Non-pigmented ciliary epithelial cell (primary cell): ENCODE results near the gene CCNL1.

Experiments
- DNase-seq: peaks from one replicate; pipeline ENCODE4 v3.0.0-alpha.2; 2010; ENCODE audit warnings: low read depth

CCNL1 gene

DNA sequence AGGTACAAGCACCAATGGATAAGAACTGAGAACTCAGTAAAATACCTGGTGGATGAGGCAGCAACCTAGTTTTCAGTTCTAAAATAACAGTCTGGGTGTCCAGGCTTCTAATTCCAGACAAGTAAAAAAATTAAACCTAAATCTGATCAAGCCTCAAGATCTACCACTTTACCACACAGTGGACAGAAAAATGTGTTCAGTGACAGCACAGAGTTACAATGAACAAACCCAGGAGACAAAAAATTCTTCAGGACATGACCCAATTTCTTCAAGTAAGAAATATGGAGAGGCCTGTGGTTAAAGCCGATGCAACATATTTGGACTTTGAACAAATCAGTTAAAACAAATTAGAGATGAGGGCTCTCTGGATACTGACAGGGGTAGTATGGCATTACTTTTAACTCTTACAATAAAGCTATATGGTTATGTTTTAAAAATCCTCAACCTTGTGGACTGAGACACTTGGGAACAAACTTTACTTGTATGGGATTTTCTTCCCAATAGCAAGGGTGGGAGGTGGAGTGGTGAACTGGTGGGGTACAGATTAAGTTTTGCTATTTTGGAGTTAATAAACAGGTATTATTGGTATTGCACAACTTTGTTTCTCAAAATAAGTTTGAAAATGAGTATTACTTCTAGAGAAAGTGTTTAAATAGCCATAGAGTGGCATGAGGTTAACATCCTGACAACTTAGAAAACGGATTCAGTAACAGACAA, 14.2 kb downstream of the CCNL1 start:
- DNase-seq: no peak

DNA sequence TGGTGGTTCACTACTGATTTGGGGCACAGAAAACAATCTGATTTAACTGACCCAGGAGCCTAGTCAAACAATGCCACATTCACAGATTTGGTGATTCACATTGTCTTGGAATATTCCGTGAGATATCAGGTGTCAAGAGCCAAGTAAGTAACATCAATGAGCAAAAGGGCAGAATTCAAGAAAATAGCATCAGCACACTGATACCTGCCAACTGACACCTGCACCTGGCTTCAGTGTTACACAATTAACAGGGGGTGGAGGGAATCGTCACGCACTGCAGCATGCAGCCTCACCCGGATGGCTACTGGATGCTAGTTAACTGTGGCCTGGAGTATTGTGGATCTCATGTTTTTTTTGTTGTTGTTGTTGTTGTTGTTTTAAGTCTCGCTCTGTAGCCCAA, 17.6 kb downstream of the CCNL1 start:
- no peak for DNase-seq

DNA sequence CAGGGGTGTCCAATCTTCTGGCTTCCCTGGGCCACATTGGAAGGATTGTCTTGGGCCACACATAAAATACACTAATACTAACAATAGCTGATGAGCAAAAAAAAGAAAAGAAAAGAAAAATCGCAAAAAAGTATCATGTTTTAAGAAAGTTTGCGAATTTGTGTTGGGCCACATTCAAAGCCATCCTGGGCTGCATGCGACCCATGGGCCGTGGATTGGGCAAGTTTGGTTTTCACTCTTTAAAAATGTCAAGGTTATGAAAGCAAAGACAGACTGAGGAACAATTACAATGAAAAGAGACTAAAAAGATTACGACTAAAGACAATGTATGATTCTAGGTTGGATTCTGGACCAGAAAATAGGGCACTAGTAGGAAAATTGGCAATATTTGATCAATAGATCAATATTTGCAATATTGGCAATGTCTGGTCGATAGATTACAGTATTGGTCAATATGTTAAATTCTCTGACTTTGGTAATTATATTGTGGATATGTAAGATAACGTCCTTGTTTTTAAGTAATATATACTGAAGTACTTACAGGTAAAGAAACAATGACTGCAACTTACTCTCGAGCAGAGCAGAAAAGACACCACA, 19.9 kb downstream of the CCNL1 start:
- no peak for DNase-seq

DNA sequence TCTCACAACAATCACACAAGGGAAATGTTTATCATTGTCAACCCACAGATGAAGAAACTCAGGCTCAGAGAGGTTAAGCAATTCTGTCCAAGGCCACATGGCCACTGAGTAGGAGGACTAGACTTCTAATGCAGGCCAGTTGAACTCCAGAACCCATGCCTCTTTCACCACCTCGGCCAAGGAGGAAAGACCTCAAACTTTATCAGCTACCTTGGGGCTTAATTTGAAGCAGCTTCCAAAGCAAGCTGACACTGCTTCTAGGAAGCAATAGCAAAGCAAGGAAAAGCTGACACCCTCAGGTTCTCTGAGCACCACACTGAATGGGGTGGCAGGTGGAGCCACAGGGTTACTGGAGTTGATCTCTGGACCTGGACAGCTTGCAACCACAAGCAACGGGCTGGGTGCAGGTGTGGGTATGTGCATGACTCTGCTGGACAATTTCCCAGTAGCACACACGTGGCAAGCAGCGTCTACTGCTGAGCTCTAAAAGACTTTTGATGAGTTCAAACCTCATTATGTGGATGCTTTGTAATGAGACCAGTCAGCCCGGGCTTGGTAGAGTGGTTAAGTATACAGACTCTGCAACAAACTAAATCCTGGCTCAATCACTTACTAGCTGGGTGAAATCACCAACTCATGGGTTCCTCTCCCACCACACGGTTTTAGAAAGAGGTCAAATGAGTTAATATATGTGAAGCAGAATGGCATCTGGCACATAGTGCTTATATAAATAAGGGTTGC, 23.1 kb downstream of the CCNL1 start:
- no peak for DNase-seq

DNA sequence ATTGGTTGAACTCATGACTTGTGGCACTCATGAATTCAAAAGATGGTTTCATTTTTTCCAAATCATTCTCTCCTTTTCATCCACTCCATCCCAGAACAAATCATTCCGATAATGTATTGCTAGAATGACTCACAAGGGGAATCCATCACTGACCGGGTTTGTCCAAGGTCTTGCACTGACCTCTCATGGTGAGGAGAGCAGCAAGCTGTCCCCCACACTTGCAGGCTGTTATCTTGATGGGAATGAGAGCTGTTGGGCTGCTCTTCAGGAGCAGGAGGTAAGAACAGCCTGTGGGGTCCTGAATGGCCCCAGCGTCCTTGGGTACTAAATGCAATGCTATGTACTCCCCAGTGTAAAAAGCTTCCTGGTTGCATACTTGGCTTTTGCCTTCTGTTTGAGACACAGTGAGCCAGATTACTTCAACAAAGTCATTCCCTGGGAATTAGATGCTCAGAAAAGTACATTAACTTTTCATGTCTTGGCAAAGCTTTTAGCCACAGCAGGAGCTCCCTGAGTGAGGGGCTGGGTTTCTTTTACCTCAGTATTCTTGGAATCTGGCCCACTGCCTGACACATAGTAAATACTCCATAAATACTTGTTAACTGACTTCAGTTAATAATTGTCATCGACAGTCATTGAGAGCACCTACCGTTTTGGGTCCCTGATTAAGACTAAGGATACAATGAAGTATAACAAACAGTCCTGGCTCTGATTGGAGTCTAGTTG, 24.1 kb downstream of the CCNL1 start:
- DNase-seq: no peak

DNA sequence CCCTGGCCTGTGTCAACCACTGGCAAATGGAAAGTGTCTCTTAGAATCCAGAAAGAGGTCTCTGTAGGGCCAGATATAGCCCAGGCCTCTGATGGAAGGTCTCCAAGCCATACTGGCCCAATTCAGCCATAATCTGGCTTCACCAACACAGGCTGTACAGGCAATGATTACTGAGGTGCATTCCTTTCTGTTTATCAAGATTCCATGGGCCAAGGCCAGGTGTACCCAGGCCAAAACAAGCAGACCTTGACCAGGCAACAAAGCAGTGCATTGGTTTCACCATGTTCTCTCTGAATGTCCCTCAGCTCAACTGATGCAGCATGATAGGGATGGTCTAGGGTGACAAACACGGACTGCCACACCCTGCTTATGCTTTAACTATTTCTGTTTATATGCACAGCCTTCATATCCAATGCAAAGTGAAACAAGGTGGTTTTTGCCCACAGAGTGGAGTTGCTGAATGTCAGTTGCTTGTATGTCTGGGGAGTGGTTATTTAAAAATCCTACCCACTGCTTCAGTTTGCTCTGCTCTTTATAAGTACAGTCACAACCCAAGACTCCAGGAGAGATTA, 25.2 kb downstream of the CCNL1 start:
- no peak for DNase-seq

DNA sequence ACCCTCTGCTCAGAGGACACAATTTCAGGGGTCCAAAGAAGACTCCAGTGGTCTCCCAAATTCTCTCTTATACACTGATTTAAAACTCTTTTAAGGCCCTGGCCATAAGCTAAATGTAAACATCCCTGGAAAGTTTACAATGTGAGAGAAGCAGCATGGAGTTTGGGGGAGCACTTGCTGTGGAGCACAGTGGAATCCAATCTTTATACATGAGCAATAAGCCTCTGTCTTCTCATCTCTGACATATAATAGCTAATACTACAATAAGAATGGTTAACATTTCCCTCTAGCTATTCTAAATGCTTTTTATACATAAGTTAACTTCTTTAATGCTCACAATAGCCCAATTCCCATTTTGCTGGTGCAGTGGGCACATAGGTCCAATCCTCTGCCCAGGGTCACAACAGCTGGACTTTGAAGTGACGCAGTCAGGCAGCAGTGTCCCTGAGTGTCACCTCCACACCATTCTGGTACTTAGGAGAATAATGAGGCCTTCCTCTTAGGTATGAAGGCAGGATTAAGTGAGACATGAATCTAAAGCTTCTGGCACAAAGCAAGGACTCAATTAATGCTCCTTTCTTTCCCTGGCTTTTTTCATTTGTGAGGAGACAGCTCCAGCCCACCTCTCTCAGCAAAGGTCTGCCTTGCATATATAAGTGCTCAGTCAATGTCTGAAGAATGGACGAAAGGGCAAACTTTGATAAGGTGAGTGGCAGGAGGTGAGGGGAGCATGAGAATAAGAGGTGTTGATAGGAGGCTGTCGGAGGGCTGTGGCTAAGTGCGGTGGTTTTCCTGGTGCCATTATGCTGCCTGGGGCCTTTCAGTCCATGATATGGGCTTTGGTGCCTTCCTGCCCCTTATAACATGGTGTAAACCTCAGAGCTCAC, 26.3 kb downstream of the CCNL1 start:
- DNase-seq: no peak

DNA sequence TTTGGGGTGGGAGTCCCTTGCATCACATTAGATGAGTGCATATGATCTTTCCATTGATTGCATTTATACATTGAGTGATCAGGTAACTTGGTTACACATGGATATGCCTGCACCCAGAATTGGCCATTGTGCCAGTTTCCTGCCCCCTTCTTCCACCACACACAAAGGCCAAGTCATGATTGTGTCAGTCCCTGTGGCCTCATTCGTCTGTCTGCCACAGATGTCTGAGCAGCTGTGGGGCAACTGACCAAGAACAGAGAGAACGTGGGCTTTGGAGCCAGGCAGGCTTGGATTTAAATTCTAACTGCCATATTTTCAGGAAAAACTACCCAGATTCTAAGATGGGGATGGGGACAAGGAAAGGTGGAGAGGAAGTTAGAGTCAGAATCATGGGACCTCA, 27.0 kb downstream of the CCNL1 start:
- no peak for DNase-seq

DNA sequence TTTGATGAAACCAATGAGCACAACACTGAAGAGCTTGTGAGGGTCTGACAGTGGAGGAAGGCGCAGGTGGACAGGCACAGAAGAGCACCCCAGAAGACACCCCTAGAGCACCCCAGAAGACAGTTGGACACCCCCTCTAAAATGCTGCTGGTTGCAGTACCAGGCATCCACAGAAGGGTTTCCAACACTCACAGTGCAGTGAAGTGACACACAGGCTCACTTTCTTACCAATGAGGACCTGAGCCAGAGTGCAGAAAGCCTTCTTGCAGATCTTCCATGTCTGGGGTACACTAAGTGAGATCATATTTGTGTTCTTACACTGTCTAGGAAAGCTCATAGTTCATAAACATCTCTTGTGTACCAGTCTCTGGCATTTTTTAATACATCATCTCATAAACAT, 27.6 kb downstream of the CCNL1 start:
- no peak for DNase-seq

DNA sequence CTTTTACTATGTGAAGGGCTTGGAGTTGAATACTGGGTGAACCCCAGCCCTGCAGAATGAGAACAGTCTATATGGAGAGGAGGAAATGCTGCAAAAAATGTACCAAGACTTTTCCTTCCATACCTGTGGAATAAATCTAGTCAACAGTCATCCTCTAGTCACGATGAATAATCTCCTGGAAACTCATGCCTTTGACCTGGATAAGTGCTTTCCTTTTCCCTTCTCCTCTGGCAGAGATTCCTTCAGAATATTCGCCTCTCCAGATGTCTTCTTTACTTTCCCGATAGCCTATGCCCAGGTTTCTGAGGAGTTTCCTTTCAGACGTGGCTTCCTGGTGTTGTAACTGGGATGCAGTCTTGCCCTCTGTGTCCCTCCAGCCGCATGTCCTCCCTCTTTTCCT, 28.1 kb downstream of the CCNL1 start:
- no peak for DNase-seq

DNA sequence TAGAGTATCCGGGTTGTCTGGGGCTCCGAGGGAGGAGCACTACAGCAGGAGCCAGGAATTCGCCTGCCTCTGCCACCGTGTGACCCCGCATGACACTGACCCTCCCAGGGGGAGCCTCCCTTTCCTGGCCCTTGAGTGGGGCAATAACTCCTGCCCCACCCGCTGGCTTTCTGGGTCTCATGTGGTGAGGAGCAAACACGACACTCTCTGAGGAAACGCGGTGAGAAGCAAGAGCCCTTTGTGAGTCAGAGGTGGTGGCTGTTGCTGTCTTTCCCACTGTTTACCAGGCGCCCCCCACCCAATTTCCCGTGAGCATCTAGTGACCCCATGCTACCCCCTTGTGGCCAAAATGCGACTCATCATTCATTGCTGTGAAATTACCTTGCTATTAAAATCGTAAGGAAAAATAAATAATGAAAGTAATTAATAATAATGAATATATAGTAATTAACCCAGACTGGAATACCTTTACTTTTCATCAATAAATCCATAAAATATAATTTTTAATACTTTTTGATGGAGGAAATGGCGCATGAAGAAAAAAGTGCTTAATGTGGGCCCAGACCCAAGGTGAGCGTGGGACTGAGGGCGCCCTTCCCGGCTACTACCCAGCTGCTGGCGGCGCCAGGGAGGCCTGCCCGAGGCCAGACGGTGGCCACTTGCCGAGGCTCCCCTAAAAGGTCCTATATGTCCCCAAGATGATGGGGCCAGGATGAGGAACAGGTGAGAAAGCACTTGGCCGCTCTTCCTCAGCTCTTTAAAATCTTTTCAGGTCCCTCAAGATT, 29.3 kb downstream of the CCNL1 start:
- no peak for DNase-seq

DNA sequence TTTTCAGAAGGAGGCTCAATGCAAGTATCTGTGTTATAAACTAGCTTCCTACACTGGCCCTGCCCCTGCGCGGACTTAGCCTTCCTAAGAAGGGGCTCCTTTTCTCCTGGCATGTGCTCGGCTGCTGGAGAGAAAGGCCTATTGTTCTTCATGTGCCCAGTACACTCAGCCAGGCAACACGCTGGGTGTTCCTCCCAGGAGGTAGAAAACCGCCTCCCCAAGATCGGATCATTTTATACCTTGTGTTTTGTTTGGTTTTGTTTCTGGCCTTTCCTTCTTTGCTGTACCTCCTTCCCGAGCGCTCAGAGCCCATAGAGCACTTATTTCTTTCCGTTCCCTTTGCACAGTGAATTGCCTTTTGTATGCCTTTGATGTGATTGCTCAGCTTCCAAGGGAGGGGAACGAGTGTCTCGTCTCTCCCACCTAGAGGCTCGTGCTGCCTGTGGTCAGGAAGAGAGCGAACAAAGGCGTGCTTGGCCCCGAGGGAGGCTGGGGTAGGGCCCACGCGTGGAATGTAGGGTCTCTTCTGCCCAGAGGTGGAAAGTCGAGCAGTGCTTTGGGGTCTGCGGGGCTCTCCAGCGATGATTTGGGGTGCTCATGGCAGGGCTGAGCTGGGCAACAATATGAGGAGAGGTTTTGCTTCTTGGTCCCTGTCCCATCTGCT, 30.0 kb downstream of the CCNL1 start:
- DNase-seq: no peak

DNA sequence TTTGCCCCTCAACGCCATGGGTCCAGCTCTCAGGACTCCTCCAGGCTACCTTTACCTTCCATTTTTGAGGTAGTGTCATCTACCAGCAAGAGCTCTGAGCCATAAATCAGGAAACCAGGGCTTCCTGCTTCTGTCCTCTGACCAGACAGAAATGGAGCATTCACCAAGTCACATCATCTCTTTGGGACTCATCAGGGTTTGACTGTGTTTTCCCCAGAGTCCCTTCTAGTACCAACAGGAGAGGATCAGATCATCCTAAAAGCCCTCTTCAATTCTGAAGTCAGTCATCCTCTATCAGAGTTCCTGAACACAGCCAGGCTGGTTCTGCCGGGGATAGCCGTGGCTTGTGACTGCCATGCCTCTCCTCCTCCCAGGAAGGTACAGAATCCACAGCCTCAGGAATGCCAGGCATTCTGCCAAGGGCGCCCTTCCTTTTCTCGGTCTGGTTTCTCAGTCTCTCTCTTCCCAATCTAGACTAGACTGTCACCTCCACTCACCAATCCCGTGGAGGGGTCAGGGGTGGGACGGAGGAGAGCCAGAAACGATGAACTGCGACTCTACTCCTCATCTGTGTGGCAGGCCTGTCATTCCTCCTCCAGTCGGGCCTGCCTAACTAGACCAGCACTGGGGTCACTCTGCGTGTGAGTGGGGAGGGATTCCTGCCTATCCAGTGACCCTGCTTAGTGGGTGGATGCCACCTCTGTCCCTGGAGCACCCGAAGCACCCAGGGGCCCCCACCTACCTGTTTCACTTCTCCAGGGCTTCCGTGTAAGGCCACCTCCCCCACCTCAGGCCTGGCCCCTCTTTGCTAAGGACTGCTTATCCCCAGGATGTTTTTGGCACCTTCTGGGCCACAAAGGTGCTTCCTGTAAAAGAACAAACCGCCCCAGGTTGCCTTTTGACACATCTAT, 30.9 kb downstream of the CCNL1 start:
- DNase-seq: no peak

DNA sequence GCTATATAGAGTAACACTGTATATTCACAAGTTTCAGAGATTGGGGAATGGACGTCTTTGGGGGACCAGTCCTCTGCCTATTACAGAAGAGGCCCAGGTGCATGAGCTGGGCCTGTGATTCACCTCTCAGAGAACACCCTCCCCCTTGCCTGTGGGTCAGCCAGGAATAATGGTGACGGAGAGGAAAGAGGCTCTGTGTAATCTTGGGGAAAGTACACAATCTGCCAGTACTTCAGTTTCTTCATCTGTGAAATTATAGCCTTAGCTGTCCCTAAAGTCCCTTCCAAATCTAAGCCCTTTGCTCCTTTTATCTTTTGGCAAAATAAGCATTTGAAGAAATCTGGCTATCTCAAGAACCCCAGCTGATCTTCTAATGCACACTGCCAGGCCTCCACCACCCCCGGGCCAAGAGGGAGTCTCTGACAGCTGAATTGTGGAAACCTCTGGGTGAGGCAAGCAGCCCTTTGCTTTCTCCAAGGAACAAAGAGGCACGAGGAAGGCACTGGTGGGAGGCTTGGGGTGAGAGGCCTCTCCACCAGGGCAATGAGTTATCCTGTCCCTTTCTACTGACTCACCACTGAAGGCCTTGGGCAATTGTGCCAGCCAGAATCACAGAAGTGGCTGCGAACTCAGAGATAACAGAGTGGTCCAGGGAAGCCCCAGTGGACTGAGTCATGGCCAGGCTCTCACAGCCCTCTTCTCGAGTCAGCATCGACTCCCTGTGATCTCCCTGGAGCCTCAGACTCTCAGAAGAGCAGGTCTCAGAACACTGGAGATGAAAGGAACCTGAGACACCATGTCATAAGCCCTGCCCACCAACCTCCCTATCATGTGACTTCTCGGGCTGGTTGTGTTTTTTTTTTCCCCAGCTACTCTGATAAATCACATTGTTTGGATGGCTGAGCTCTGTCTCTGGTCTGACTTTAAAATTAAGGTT, 31.8 kb downstream of the CCNL1 start:
- DNase-seq: peak; percentile 79

DNA sequence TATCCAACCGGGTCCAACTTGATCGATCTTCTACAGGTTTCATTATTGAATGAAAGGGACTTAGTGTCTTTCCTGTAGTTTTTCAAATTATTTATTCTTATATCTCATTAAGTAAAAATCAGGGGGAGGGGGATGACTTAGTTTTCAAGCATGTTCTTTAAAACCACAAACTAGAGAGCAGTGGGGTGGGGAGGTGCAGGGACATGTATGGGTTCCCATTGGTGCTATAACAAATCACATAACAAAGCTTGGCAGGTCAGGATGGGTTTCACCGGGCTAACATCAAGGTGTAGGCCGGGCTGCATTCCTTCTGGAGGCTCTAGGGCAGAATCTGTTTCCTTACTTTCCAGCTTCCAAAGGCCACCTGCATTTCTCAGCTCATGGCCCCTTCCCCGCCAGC, 32.7 kb downstream of the CCNL1 start:
- no peak for DNase-seq

DNA sequence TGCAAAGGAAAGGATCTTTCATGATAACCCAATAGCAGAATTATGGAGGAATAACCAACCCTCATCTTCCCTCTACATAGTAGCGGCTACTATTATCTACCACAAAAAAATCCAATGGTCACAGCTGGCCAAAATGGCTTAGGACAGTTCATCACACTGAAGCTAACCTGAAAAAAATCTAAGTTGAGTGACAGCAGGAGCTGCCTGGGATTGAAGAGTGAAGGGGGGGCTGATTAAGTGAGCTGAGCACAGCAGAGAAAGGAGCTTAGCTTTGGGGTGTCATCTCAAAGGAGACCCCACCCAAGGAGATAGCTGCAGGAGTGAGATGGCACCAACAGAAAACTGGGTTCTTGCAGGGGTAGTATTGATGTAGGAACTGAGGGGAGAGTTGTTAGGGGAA, 33.6 kb downstream of the CCNL1 start:
- DNase-seq: no peak

DNA sequence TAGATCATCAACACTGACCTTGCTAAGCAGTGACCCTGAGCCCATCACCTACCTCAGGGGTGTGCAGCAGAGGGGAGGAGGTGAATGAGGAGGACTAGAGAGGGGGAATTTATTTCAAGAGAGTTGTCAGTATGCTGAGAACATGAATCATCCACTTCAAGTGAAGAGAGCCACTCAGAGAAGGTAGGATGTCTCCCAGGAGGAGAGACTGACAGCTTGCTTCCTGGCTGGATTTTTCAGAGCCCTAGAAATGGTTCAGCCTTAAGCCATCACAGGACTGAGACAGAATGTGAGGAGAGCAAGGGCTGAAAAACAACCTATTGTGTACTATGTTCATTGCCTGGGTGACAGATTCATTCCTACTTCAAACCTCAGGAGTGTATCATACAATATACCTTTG, 34.8 kb downstream of the CCNL1 start:
- no peak for DNase-seq

DNA sequence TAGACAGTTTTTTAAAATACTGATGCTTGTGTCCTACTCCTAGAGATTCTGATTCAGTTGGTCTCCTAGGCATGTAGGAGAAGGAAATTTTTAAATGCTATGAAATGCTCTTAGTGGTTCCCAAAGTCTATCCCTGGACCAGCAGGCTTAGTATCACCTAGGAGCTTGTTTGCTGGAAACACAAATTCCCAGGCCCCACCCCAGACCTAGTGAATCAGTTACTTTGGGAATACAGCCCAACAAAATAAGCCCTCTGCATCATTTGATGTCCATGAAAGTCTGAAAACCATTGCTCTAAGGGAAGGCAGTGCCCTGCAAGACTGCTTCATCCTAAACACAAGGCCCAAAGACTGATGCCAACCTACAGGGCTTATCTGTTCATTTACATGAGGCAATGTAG, 36.3 kb downstream of the CCNL1 start:
- DNase-seq: no peak
